NCI-H1105 treated with DMSO at 0.1 percent for 48 hours (cell line): Measurements from ENCODE around the gene ATP7B.

Source experiments
- DNase-seq: peaks from one replicate; lab custom pipeline; 2025; lab: John Stamatoyannopoulos, UW

The ATP7B gene

GRCh38 chr13:51978796-51979556 lies 32.3 kb downstream of the ATP7B start:
- DNase-seq: no peak

GRCh38 chr13:51977625-51978024 lies 33.6 kb downstream of the ATP7B start:
- no peak for DNase-seq

- no peak for DNase-seq
Observed at GRCh38 chr13:51976890-51977289, 34.4 kb downstream of the ATP7B start.

- no peak for DNase-seq
Observed at GRCh38 chr13:51976423-51976822, 34.8 kb downstream of the ATP7B start.

- DNase-seq: no peak
Observed at GRCh38 chr13:51974482-51974881, 36.8 kb downstream of the ATP7B start.

- DNase-seq: no peak
Observed at GRCh38 chr13:51971520-51972426, 39.5 kb downstream of the ATP7B start.

- no peak for DNase-seq
Observed at GRCh38 chr13:51970349-51970748, 40.9 kb downstream of the ATP7B start.

GRCh38 chr13:51967482-51968446 lies 43.5 kb downstream of the ATP7B start:
- DNase-seq: no peak

GRCh38 chr13:51966186-51966585 lies 45.1 kb downstream of the ATP7B start:
- DNase-seq: no peak

- no peak for DNase-seq
Observed at GRCh38 chr13:51961493-51962403, 49.5 kb downstream of the ATP7B start.

GRCh38 chr13:51960766-51961165 lies 50.5 kb downstream of the ATP7B start:
- DNase-seq: no peak

- no peak for DNase-seq
Observed at GRCh38 chr13:51959773-51960172, 51.5 kb downstream of the ATP7B start.

GRCh38 chr13:51958217-51958547 lies 53.1 kb downstream of the ATP7B start:
- DNase-seq: no peak

- DNase-seq: no peak
Observed at GRCh38 chr13:51957377-51958216, 53.7 kb downstream of the ATP7B start.

- DNase-seq: no peak
Observed at GRCh38 chr13:51956717-51957116, 54.5 kb downstream of the ATP7B start.

GRCh38 chr13:51955816-51956603 lies 55.2 kb downstream of the ATP7B start:
- DNase-seq: no peak

GRCh38 chr13:51955281-51955771 lies 55.9 kb downstream of the ATP7B start:
- peak; percentile 91 for DNase-seq

GRCh38 chr13:51953347-51954195 lies 57.7 kb downstream of the ATP7B start:
- DNase-seq: no peak
